SHP77 (cell line): Measurements from ENCODE around the gene IFT20.
"Not testable (repeated sequence)": the region's sequence is repeated elsewhere in the genome, so short reads cannot be mapped to it uniquely, and the experiment has no call there.

Experiments used
- DNase-seq, 2 experiments: peaks; one replicate each; lab custom pipeline; 2025; lab: John Stamatoyannopoulos, UW

The IFT20 gene

DNA sequence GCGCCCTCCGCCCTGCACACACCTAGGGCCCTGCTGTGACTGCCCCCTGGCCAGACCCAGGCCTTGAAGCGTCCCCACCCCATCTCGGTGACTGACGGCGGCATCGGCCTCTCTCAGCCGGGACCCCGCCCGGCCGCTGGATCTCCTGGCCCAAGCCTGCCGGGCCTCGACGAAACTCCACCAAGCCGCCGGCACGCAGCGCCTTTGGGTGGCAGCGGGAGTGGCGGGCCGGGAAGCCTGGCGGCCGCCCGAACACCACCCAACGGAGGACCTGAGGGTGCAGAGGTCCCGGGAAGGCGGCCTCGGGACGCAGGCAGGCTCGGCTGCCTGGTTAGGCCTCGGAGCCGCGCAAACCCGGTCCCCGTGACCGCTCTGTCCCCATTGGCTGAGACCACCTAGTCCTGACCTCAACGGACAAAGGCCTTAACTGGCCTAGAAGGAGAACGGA is 28.3 kb downstream of the IFT20 start:
- DNase-seq, result no peak

GRCh38 chr17:28298449-28298848 is 36.8 kb downstream of the IFT20 start:
- no peak for DNase-seq

GRCh38 chr17:28295677-28296578 is 39.3 kb downstream of the IFT20 start:
- DNase-seq, result no peak

DNA sequence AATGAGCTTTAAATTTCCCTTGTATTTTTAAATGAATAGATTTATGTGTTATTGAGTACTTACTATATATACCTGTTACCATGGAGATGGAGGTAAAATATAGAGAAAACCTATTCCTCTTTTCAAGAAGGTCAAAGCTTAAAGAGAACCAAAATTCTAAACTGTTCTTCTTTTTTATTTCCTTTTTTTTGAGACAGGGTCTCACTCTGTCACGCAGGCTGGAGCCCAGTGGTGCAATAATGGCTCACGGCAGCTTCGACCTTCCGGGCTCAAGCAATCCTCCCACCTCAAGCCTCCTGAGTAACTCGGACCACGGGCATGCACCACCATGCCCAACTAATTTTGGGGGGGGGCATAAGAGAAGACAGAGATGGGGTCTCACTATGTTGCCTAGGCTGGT is 41.3 kb downstream of the IFT20 start:
- DNase-seq, result no peak

GRCh38 chr17:28292878-28293277 is 42.4 kb downstream of the IFT20 start:
- DNase-seq, result not testable (repeated sequence)

GRCh38 chr17:28291780-28292330 is 43.4 kb downstream of the IFT20 start:
- no peak for DNase-seq

GRCh38 chr17:28290703-28291102 is 44.6 kb downstream of the IFT20 start:
- DNase-seq, result no peak

DNA sequence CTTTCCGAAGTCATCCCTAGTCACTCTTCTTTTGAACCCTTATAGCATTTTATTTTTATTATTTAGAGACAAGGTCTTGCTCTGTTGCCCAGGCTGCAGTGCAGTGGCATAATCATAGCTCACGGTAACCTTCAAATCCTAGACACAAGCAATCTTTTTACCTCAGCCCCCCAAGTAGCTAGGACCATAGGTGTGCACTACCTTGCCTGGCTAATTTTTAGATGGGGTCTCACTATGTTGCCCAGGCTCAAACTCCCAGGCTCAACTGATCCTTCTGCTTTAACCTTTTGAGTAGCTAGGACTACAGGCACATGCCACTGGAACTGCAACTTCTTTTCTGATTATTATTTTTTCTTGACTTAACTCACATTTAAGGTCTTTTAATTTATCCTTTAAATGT is 49.3 kb downstream of the IFT20 start:
- DNase-seq, result no peak

GRCh38 chr17:28282596-28282995 is 52.7 kb downstream of the IFT20 start:
- peak; percentile 13 to 45 for DNase-seq

DNA sequence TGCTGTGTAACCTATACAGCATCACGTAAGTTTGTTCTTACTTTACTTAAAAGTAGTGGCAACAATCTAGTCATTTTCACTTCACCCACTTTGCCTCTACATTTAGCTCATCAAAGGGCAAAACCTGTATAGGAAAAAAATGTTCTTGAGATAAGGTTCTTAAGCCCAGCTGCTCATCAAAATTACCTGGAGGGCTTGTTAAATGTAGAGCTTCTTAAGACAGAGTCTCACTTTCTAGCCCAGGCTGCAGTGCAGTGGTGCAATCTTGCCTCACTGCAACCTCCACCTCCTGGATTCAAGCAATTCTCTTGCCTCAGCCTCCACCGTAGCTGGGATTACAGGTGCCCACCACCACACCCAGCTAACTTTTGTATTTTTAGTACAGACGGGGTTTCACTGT is 54.4 kb downstream of the IFT20 start:
- no peak for DNase-seq

DNA sequence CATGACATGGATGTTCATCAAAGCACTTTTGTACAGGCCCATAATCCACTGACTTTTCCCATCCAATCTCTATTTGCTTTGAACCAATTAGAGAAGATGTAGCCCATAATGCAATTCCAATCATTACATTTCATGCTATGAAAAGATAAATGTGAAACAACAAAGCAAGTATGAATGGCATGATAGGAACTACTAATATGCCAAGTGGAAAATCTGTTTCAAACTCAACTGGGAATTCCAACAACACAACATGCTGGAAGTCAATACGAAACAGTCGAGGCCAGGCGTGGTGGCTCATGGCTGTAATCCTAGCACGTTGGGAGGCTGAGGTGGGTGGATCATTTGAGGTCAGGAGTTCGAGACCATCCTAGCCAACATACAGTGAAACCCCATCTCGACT is 55.9 kb downstream of the IFT20 start:
- DNase-seq, result no peak
